ENCODE results near the gene TMEM139.
A peak's percentile ranks its signal among the peaks of the same experiment; 100 is the strongest.
"Not testable (repeated sequence)": the region's sequence is repeated elsewhere in the genome, so short reads cannot be mapped to it uniquely, and the experiment has no call there.

TMEM139 gene

DNA sequence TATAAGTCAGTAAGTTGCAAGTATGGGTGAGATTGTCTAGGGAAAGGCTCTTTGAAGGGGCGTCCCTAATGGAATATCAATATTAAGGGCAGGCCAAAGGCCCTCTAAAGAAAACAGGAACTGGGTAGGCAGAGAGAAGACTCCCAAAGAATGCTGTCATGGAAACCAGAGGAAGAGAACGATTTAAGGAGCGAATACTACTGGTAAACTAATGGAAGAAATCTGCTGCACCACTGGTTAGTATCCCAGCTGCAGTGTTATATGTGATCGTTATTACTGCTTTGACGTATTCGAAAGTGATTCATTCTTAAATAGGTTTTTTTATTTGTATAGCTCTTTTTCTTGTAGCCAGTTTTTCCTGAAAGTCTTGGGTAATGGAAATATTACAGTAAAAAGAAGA lies 4.7 kb downstream of the TMEM139 start:
- DNase-seq (ENCODE audit: low spot score): no peak

DNA sequence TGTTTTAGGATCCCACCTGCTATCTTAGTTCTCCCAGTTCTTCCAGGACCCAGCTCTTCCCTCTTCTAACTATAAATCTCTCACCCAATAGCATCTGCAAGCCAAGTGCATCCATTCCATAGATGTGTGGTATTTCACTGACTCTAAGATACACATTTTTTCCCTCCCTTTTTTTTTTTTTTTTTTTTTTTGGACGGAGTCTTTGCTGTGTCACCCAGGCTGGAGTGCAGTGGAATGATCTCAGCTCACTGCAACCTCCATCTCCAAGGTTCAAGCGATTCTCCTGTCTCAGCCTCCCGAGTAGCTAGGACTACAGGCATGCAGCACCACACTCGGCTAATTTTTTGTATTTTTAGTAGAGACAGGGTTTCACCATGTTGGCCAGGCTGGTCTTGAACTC lies 5.1 kb downstream of the TMEM139 start:
- not testable (repeated sequence) for DNase-seq (ENCODE audit: low spot score)

DNA sequence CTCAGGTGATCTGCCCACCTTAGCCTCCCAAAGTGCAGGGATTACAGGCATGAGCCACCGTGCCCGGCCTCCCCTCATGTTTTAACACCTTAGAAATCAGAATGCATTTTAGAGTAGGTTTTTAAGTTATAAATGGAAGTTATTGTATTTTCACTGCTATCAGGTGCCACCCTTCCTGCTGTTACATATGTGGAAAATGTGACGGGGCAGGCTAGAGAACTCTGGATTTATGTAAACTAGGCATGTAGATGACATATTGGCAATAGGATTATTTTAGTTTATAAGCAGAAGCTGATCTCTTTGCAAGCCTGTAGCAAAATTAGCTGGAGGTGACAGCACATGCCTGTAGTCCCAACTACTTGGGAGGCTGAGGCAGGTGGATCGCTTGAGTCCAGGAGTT lies 5.5 kb downstream of the TMEM139 start:
- DNase-seq (ENCODE audit: low spot score): no peak

DNA sequence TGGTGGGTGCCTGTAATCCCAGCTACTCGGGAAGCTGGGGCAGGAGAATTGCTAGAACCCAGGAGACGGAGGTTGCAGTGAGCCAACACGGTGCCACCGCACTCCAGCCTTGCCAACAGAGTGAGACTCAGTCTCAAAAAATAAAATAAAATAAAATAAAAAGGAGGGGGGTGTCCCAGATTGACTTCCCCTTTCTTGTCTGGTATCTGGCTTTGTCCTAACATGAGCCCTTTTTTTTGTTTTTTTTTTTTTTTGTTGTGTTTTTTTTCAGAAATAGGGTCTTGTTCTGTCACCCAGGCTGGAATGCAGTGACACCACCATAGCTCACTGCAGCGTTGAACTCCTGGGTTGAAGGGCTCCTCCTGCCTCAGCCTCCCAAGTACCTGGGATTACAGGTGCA lies 8.1 kb downstream of the TMEM139 start:
- no peak for DNase-seq (ENCODE audit: low spot score)

DNA sequence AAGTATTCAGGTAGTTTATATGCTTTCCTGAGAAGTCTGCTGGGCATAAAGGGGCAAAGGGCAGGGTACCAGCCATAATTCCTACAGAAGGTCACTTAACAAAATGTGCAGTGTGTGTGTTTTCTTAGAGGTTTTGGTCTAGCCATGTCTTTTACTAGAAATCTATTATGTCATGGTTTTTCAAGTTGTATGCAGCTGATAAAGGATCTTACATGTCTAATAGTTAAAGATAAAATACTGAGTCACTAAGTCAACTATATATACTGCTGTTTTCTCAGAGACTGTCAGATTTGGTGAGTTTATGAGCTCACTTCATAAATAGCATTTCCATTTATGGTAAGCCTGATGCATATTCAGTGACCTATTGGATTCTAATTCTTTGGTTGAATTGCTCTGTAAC lies 11.1 kb downstream of the TMEM139 start:
- DNase-seq (ENCODE audit: low spot score): no peak

DNA sequence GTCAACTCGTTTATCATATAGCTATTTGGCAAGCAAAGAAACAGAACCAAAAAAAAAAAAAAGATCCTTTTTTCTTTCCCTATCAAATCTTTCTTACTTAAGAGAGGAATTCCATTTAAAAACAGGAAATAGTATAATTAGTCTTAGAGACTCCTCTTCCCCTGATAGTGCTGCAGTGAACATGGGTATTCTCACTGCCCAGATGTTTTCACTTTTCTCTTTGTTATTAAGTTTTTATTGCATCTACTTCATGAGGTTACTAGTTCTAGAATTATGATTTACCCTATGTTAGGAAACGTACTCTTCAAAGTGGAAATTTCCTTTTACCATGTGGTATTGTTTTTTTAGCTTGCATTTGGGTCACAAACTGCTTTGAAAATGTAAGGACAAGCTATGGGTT lies 11.9 kb downstream of the TMEM139 start:
- no peak for DNase-seq (ENCODE audit: low spot score)

DNA sequence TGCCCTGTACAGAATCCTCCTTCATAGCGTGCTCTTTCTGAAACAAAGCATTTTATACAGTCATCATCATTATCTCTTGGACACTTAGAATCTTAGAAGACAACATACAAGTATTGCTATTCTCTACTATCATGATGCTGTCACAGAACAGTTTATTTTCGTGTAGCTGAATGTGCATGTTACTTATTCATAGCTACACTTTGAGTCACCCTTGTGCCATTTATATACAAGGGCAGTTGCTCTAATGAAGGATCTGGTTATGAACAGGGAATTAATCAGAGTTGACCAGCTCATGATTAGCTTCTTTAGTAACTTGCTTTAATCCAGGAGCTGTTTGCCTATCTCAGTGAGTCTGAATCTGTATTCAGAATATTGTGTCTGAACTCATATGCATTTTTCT lies 14.6 kb downstream of the TMEM139 start:
- DNase-seq (ENCODE audit: low spot score): no peak

DNA sequence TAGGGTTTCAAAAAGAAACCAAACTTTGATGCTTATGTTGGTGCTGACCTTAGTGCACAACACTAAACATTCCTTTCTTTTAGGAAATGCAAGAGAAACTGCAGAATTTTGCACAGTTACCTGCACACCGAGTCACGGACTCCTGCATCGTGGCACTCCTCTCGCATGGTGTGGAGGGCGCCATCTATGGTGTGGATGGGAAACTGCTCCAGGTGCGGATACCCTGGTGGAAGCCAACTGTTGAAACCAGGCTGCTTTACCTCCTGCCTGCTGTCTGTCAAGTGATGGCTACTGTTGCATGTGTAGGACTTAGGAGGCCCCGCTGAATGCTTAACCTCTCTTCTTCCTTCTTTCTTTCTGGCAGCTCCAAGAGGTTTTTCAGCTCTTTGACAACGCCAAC lies 15.1 kb downstream of the TMEM139 start:
- no peak for DNase-seq (ENCODE audit: low spot score)

DNA sequence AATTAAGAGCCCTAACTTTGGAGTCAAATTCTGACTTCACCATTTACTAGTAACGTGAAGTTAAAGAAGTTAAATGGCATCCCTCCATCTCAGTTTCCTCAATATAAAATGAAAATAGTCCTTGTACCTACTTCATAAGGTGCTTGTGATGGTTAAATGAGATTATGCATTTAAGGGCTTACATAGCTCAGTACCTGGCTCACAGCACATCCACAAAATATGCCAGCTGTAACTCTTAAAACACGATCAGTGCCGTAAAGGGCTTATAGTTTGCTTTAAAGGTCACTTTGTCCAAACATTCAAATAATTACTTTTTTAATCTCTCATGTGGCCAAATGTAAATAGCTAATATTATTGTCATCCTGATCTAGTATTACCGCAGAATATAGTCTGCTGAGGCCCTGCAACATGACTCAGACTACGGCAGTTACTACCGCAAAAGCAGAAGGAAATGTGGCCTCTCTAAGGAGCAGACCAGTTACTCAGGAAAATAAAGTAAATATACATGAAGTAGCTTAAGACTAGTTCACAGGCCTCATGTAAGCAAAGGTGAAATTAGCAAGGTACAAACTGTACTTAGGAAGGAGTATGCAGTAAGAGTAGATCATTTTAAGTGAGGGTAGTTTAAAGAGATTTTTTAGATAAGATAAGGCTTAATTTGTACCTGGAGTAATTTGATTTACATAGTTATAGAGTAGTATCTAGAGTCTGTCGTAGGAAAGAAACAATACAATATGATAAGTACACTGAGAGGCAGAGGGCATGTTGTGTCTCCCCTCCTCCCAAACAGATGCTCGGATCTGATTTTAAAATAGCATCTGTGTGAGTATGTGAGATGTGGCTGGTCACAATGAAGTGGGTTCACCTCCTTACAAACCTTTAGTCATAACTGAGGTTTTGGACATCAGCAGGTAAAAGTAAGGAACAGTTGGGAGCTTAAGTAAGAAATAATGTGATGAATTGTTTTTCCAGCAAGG lies 16.5 kb downstream of the TMEM139 start:
- DNase-seq (ENCODE audit: low spot score): no peak

DNA sequence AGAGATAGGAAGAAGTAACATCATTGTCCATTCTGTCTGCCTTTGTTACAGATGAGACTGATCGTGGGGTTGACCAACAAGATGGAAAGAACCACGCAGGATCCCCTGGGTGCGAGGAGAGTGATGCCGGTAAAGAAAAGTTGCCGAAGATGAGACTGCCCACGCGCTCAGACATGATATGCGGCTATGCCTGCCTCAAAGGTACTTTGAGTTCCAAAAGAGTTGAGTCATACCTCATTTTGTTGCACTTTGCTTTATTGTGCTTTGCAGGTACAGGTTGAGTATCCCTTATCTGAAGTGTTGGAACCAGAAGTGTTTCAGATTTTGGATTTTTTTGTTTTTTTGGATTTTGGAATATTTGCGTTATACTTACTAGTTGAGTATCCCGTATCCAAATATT lies 19.0 kb downstream of the TMEM139 start:
- DNase-seq (ENCODE audit: low spot score): no peak

DNA sequence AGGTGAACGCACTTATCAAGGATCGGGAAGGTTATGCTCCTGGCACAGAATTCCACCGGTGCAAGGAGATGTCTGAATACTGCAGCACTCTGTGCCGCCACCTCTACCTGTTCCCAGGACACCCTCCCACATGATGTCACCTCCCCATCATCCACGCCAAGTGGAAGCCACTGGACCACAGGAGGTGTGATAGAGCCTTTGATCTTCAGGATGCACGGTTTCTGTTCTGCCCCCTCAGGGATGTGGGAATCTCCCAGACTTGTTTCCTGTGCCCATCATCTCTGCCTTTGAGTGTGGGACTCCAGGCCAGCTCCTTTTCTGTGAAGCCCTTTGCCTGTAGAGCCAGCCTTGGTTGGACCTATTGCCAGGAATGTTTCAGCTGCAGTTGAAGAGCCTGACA lies 20.2 kb downstream of the TMEM139 start:
- DNase-seq (ENCODE audit: low spot score): no peak

DNA sequence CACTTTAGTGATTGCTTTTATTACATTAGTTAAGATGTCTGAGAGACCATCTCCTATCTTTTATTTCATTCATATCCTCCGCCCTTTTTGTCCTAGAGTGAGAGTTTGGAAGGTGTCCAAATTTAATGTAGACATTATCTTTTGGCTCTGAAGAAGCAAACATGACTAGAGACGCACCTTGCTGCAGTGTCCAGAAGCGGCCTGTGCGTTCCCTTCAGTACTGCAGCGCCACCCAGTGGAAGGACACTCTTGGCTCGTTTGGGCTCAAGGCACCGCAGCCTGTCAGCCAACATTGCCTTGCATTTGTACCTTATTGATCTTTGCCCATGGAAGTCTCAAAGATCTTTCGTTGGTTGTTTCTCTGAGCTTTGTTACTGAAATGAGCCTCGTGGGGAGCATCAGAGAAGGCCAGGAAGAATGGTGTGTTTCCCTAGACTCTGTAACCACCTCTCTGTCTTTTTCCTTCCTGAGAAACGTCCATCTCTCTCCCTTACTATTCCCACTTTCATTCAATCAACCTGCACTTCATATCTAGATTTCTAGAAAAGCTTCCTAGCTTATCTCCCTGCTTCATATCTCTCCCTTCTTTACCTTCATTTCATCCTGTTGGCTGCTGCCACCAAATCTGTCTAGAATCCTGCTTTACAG lies 20.8 kb downstream of the TMEM139 start:
- peak; percentile 63 for DNase-seq (ENCODE audit: low spot score)

DNA sequence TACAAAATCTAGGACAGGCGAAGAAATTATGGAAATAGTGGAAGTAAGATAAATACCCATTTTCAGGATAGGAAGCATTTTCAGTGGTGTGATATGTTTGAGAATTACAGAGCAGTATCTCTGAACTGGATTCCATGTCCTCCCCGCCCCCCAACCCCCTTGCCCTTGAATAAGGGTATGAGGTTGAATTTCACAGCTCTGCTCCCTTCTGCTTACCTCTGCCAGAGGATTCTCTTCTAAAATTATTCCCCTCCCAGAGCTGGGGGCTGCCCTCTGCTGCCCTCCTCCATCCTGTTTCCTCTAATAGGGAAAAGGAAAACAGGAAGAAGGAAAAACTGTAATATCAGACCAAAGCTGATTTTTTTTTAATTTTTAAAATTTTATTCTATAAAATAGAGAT lies 23.9 kb downstream of the TMEM139 start:
- DNase-seq (ENCODE audit: low spot score): no peak

DNA sequence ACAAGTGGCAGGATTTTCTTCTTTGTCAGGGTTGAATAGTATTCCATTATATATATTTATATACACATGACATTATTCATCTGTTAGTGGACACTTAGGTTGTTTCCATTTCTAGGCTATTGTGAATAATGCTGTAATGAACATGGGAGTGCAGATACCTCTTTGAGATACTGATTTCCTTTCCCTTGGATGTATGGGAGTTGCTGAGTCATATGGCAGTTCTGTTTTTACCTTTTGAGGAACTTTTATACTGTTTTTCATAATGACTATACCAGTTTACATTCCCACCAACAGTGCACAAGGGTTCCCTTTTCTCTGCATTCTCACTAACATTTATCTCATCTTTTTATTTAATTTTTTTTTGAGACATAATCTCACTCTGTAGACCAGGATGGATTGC lies 29.4 kb downstream of the TMEM139 start:
- DNase-seq (ENCODE audit: low spot score): no peak

DNA sequence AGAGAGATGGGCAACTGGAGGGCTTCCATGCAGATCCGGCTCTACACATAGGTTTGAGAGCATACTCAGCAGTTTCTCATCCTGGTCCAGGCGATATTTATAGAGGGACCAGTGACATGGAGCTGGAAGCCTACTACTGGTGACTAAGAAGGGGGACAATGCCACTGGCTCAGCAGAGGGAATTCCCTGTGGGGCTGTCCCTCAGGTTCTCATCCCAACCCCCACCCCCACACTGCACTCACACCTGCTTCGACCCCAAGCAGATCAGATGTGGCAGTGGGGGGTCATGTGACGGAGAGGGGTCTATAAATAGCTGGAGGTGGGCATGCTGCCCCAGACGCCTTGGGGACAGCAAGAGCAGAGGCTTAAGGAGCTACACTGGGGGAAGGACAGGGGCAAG lies 31.0 kb downstream of the TMEM139 start, which contains the start of gene CLCN1:
Gene CLCN1 (plus strand): TSS at position 336 of the 400 bp plus-strand sequence. CDS start 102 bp downstream, outside the sequence.
- DNase-seq (ENCODE audit: low spot score): no peak

DNA sequence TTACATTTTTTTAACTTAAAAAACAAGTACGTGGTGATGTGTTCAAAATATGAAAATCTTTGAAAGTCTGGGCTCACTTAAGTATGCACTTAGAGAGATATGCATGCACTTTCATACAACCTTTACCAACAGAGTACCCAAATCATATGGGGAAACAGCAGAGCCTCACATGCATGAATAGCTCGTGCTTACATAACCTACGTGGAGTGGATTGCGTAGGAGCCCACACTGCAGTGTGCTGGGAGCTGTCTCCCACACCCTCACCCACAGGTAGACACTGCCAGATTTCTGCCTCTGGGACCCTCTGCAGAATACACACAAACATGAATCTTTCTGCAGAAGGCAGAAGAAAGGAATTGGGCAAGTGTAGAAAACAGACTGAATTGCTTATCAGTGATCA lies 31.7 kb downstream of the TMEM139 start:
- no peak for DNase-seq (ENCODE audit: low spot score)

DNA sequence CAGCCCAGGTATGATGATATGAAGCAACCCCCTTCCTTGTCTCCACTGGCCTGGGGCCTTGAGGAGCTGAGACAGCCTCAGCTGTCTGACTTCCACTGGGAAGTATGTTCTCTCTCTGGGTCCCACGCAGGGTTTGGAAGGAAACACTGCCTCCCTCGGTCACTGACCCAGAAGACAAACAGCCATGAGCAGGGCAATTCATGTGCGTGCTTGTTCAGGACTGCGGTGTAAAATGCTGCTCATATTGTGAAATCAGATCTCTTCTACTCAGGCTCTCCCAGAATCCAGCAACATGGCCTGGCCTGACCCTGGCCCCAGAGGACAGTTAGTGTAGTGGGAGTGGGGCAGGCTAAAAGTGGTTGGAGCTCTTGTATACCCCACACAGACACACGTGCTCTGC lies 33.9 kb downstream of the TMEM139 start:
- DNase-seq (ENCODE audit: low spot score): no peak

DNA sequence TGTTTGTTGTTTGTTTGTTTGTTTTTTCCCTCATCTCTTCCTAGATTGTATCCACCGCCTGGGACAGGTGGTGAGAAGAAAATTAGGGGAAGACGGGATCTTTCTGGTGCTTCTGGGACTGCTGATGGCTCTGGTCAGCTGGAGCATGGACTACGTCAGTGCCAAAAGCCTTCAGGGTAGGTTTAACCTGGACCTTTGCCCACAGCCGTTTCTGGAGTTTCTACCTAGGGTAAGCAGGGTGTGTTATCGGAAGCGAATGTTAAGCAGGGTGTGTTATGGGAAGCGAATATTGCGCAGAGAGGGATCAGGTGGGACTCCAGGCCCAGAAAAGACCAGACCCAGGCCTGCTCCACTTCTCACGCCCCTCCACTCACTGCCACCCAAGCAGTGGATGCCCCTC lies 35.9 kb downstream of the TMEM139 start:
- no peak for DNase-seq (ENCODE audit: low spot score)

DNA sequence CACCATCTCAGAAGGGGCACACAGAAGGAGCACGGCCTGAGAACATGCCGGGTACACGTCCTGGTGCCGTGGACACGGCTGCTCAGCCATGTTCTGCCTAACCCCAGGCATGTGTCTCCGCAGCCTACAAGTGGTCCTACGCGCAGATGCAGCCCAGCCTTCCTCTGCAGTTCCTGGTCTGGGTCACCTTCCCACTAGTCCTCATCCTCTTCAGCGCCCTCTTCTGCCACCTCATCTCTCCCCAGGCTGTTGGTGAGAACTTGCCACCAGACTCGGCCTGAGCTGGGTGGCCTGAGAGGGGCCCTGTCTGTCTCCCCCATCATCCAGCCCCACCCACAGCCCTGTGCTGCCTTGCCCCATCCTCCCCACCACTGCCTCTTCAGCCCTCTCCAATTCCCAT lies 36.5 kb downstream of the TMEM139 start:
- DNase-seq (ENCODE audit: low spot score): no peak

DNA sequence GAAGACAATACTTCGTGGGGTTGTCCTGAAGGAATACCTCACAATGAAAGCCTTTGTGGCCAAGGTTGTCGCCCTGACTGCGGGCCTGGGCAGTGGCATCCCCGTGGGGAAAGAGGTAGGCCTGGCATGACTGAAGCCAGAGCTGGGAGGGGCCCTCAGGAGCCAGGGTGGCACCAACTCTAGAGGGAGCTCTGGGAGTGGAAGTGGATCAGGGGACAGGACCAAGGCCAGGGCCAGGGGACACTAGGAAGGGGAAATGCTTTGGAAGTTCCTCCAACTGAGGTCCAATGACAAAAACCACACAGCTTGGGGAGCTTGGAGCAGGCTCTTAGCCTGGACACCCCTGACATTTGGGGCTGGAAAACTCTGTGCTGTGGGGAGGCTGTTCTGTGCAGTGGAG lies 37.0 kb downstream of the TMEM139 start:
- no peak for DNase-seq (ENCODE audit: low spot score)

DNA sequence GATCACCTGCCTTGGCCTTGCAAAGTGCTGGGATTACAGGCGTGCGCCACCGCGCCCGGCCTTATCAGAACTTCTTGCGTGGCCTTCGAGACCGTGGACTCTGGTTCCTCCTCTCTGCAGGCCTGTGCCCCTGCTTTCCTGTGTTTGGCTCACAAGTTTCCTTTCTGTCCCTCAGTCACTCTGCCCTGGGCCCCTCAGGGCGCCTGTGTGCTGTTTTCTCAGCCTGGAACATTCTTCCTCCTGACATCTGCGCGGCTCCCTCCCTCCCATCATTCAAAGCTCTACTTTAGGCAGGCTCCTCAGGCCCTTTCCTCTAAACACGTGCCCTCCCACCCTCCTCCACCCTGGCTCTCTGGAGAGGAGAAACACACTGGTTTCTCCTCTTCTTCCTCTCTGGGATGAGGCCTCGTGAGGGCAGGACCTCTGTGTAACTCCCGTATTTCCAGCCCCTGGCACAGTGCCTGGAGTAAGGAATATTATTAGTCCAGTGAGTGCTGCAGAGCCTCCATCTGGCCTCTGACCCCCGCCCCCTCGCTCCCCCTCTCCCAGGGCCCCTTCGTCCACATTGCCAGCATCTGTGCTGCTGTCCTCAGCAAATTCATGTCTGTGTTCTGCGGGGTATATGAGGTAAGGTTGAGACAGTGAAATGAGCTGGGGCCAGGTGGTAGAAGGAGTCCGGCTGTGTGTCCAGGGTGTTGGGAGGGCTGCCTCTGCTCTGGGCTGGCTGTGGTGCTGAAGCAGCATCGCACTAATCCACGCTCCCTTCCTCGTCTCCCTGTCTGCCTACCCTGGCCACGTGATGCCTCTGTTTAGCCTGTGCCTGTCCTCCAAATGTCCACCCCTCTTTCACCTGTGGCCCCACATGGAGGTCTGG lies 38.2 kb downstream of the TMEM139 start:
- DNase-seq (ENCODE audit: low spot score): no peak

DNA sequence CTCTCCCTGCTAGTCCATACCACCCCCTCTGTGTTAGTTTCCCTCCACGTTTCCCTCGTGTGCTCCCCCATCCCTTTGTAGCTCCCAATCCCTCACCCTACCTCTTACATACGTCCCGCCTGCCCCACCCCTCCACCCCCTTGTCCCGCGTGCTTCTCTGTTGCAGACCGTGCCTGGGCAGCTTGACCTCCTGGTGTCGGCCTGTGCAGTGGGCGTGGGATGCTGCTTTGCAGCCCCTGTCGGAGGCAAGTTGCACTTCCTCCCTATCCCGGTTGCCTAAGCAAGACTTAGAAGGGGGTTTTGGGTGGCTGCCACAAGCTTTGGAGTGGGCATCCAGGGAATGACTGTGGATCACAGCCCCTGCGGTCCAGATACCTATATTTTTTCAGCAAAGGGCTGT lies 38.9 kb downstream of the TMEM139 start:
- no peak for DNase-seq (ENCODE audit: low spot score)
